KOPT-K1 (cell line): ENCODE data around the gene EGFR.

Experiments used
- H3K27ac ChIP-seq: fragments of 200-600 bp; sonication (generic); 2 replicates; pipeline ENCODE4 v1.5.1; 2016; ENCODE audit warnings: antibody characterized with exemption, mild to moderate bottlenecking, low read depth, low read length; ENCODE audit not compliant: poor library complexity, severe bottlenecking
- H3K36me3 ChIP-seq: fragments of 200-600 bp; sonication (generic); 2 replicates; pipeline ENCODE4 v1.5.1; 2017; ENCODE audit warnings: antibody characterized with exemption, mild to moderate bottlenecking, low read length, moderate library complexity; ENCODE audit not compliant: insufficient read depth
- H3K9me3 ChIP-seq: fragments of 200-600 bp; sonication (generic); 2 replicates; pipeline ENCODE4 v1.5.1; 2017; ENCODE audit warnings: antibody characterized with exemption, low read length, mild to moderate bottlenecking; ENCODE audit not compliant: insufficient read depth, poor library complexity, severe bottlenecking

The EGFR gene

DNA sequence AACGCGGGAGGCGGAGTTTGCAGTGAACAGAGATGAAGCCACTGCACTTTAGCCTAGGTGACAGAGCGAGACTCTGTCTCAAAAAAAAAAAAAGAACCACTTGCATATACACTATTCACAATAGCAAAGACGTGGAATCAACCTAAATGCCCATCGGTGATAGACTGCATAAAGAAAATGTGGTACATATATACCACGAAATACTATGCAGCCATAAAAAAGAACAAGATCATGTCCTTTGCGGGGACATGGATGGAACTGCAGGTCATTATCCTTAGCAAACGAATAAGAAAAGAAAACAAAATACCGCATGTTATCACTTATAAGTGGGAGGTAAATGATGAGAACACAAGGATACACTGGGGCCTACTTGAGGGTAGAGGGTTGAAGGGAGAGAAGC, 39.5 kb downstream of the EGFR start:
- Histone ChIP-seq H3K27ac (no peak overlapping the region), H3K36me3 (no peaks in the 10 kb centered on the region), H3K9me3 (no peaks in the 10 kb centered on the region)

GRCh38 chr7:55059021-55059420, 40.2 kb downstream of the EGFR start:
- H3K36me3 ChIP-seq: no peaks in the 10 kb centered on the region
- H3K9me3 ChIP-seq: no peaks in the 10 kb centered on the region
- no peak overlapping the region for H3K27ac ChIP-seq

GRCh38 chr7:55060085-55060484, 41.3 kb downstream of the EGFR start:
- Histone ChIP-seq H3K27ac (no peak overlapping the region), H3K9me3 (no peaks in the 10 kb centered on the region), H3K36me3 (no peaks in the 10 kb centered on the region)

DNA sequence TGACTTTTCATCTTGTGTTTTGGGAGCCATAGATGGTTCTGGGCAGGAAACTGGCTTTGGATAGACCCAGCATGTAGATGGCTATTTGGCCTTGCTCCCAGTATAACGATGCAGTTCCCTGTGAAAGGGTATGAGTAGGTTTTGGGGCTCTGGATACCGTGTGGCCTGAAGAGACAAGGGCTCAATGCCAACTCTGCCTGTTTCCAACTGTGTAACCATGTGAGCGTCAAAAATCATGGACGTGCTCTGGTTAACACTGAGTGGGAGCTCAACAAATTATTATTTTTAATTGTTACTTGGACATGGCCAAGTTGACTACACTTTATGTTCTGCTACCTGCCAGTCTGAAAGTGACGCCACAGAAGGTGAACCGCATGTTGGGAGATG, 41.8 kb downstream of the EGFR start:
- H3K27ac ChIP-seq: no peak overlapping the region
- no peaks in the 10 kb centered on the region for H3K36me3 ChIP-seq
- no peaks in the 10 kb centered on the region for H3K9me3 ChIP-seq

DNA sequence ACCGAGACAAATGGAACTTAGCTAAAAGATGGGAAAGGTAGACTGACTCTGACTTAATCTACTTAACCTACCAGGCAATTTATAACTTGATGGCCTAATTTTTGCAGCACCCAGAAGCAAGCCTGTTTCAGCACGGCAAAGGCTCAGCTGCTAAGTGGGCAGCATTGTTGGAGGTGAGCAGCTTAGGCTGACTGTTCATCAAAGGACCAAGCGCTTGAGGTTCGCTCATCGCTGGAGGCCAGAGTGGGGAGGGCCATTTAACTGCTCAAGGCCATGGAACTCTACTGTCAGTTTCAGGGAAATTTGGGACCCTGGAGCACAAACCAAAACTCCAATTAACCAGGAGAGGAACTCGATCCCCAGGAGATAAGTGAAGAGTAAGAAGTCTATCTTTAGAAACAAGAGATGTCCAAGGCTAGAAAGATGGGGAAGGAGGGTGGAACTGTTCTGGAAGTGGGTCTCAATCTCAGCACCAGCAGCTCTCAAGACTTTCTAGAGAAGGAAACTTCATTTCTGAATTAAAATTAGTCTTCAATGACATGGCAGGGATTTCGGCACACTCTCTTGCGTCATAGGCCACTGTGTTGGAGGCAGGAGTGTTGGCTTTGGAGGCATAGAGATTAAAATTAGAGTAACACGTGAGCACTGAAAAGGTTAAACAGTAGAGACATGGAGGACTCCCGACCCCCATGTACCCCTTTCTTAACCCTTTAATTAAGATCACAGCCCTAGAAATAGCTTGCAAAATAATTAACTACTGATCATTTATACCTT, 43.1 kb downstream of the EGFR start:
- H3K36me3 ChIP-seq: no peaks in the 10 kb centered on the region
- H3K27ac ChIP-seq: no peak overlapping the region
- no peaks in the 10 kb centered on the region for H3K9me3 ChIP-seq

- H3K36me3 ChIP-seq: no peaks in the 10 kb centered on the region
- H3K27ac ChIP-seq: no peak overlapping the region
- no peaks in the 10 kb centered on the region for H3K9me3 ChIP-seq
Observed at GRCh38 chr7:55063061-55063460, 44.2 kb downstream of the EGFR start.

GRCh38 chr7:55063633-55064032, 44.8 kb downstream of the EGFR start:
- Histone ChIP-seq H3K36me3 (no peaks in the 10 kb centered on the region), H3K27ac (no peak overlapping the region), H3K9me3 (no peaks in the 10 kb centered on the region)

- Histone ChIP-seq H3K9me3 (no peaks in the 10 kb centered on the region), H3K27ac (no peak overlapping the region), H3K36me3 (no peaks in the 10 kb centered on the region)
Observed at GRCh38 chr7:55065079-55065478, 46.3 kb downstream of the EGFR start.

DNA sequence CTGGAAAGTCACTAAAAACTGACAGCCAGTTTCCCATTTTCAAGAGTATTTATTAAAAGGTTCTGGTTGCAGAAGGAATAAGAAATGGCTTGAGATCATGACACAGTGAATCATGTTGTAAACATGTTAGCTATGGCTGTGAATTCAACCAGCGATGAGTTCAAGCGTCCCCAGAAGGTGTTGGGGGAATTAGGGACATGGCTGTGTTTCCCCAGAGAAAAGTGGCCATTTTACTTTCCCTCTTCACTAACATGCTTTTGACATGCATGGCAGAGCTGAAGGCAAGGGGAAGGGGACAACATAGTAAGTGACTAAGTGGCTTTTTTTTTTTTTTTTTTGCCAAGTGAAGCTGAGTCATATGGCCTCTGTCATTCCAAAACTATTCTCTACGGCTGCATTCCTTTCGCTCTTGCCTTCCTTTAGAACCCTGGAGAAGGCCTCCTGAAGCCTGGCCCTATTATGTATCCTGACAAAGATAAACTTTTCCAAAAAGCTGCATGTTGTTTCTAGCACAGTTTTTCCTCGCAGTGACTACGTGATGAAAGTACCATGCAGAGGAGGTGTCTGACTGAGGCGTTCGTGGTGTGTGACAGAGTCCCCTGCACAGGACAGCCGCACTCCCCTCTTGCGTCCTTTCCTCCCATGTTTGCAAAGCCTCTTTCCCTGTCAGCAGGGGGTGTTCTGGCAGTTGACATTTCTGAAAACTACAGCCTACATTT, 46.9 kb downstream of the EGFR start:
- H3K9me3 ChIP-seq: no peaks in the 10 kb centered on the region
- H3K36me3 ChIP-seq: no peaks in the 10 kb centered on the region
- no peak overlapping the region for H3K27ac ChIP-seq

DNA sequence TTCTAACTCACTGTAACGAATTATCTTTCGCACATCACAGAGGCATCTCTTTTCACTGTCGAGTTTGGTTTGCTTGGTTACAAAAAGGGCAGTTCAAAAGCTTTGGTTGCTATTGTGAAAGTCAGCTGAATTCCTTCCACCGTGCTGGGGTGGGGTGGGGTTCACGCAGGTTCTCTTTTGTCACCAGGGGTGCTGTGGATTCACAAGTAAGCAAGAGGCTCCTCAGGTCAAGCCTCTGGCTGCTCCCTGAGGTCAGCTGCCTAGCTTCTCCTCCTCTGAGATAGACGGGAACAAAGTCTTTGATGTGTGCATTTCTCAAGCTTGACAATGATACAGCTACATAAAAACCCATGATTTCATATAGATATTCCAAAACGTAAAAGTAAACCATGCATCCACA, 47.7 kb downstream of the EGFR start:
- H3K27ac ChIP-seq: no peak overlapping the region
- no peaks in the 10 kb centered on the region for H3K36me3 ChIP-seq
- H3K9me3 ChIP-seq: no peaks in the 10 kb centered on the region

DNA sequence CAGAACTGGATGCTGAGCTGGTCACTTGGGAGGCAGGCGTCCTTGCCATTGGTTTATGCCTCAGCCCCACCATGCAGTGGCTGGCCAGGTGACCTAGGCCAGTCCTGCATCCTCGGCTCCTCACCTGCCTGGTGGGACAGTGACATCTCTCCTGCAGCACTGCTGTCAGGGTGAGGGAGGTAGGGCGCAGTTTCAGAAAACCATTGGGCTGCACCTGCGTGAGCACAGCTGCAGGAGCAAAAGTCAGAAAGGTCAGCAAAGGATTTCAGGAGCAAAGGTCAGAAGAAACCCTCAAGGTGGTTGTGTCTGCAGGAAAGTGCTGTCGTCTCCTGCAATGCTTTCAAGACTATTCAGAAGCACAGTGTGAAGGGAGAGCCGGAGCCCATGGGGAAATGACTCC, 48.1 kb downstream of the EGFR start:
- H3K27ac ChIP-seq: no peak overlapping the region
- no peaks in the 10 kb centered on the region for H3K36me3 ChIP-seq
- no peaks in the 10 kb centered on the region for H3K9me3 ChIP-seq

GRCh38 chr7:55067748-55068147, 48.9 kb downstream of the EGFR start:
- no peak overlapping the region for H3K27ac ChIP-seq
- H3K36me3 ChIP-seq: no peaks in the 10 kb centered on the region
- no peaks in the 10 kb centered on the region for H3K9me3 ChIP-seq

DNA sequence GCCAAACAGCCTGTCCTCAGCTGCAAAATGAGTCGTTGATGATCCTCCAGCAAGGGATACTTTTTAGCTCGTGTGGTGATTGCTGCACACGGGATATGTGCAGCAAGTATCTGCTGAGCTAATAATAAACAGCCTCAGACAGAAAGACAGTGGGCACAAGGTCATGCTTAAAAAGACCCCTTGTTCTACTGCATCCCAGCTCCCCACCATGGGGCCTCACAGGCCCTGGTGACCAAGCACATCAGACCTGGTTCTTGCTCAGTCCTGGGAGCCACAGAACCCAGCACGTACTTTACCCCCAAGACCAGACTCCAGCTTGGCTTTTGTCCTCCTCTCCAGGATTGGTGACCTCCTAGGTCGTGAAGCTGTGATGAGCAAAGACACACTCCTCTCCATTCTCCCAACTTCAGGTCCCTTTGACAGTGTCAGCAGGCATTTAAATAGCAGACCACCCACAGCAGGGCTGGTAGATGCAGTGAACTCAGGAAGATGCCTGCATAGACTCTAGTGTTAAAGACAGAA, 50.5 kb downstream of the EGFR start:
- no peak overlapping the region for H3K27ac ChIP-seq
- no peaks in the 10 kb centered on the region for H3K9me3 ChIP-seq
- no peaks in the 10 kb centered on the region for H3K36me3 ChIP-seq

GRCh38 chr7:55070271-55070743, 51.5 kb downstream of the EGFR start:
- no peak overlapping the region for H3K27ac ChIP-seq
- no peaks in the 10 kb centered on the region for H3K36me3 ChIP-seq
- no peaks in the 10 kb centered on the region for H3K9me3 ChIP-seq

GRCh38 chr7:55070854-55071253, 52.0 kb downstream of the EGFR start:
- Histone ChIP-seq H3K9me3 (no peaks in the 10 kb centered on the region), H3K27ac (no peak overlapping the region), H3K36me3 (no peaks in the 10 kb centered on the region)
